ENCODE results near the gene SECTM1.

DNA sequence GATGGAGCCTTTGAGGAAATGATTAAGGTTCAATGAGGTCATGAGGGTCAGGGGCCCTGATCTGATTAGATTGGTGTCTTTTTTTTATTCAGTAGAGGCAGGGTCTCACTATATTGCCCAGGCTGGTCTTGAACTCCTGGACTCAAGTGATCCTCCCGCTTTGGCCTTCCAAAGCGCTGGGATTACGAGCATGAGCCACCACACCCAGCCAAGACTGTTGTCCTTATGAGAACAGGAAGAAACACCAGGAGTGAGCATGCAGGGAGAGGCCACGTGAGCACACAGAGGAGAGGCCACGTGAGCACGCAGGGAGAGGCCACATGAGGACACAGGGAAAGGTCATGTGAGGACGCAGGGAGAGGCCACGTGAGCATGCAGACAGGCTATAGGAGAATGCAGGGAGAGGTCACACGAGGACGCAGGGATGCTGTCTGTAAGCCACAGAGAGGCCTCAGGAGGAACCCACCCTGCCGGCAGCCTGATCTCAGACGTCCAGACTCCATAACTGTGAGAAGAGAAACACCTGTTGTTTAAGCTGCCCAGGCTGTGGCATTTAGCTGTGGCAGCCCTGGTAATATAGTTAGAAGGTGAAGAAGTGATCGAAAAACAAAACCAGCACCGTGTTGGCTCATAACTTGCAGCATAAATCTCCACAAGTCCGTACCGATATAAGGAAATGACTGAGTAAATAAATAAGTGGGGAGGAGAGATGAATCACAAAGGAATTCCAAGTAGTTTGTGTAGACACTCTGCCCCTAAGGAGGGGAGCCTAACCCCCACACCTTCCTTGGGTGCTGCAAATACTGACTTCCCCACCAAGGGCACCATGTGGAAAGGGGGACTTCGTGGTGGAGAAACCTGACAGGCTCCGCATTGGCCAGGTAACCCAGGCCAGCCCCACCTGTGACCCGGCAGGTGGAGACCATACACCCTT is 45.4 kb downstream of the SECTM1 start:
- TF ChIP-seq, protein P1, sequence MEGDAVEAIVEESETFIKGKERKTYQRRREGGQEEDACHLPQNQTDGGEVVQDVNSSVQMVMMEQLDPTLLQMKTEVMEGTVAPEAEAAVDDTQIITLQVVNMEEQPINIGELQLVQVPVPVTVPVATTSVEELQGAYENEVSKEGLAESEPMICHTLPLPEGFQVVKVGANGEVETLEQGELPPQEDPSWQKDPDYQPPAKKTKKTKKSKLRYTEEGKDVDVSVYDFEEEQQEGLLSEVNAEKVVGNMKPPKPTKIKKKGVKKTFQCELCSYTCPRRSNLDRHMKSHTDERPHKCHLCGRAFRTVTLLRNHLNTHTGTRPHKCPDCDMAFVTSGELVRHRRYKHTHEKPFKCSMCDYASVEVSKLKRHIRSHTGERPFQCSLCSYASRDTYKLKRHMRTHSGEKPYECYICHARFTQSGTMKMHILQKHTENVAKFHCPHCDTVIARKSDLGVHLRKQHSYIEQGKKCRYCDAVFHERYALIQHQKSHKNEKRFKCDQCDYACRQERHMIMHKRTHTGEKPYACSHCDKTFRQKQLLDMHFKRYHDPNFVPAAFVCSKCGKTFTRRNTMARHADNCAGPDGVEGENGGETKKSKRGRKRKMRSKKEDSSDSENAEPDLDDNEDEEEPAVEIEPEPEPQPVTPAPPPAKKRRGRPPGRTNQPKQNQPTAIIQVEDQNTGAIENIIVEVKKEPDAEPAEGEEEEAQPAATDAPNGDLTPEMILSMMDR (conservative IDR thresholded peaks at IDR 0.05; ENCODE audit: low read depth, low read length): no peak
- TF ChIP-seq EZH2 (IDR thresholded peaks at IDR 0.05; ENCODE audit: low read length, unreplicated experiment): no peak

Measured in PC-3 (cell line).